HEK293 (cell line): ENCODE data around the gene PRSS8.

Experiments
- GLIS2 ChIP-seq: fragments of 450-650 bp; formaldehyde crosslinking; IDR thresholded peaks from 2 replicates; pipeline ENCODE4 v1.5.1; 2016; ENCODE audit warnings: missing biosample characterization, missing genetic modification characterization
- REPIN1 ChIP-seq: fragments of 450-650 bp; formaldehyde crosslinking; IDR thresholded peaks from 2 replicates; pipeline ENCODE4 v1.5.1; 2017; ENCODE audit warnings: missing biosample characterization, missing genetic modification characterization, low read depth
- SCRT2 ChIP-seq: fragments of 450-650 bp; formaldehyde crosslinking; IDR thresholded peaks from 2 replicates; pipeline ENCODE4 v1.5.1; 2016; ENCODE audit warnings: missing biosample characterization, missing genetic modification characterization
- SP3 ChIP-seq: fragments of 450-650 bp; formaldehyde crosslinking; IDR thresholded peaks from 2 replicates; pipeline ENCODE4 v1.5.1; 2016; ENCODE audit warnings: missing biosample characterization, missing genetic modification characterization
- ZBTB48 ChIP-seq: fragments of 450-650 bp; formaldehyde crosslinking; IDR thresholded peaks from 2 replicates; pipeline ENCODE4 v1.5.1; 2016; ENCODE audit warnings: missing biosample characterization, missing genetic modification characterization
- ZFP69B ChIP-seq: fragments of 450-650 bp; formaldehyde crosslinking; IDR thresholded peaks from 2 replicates; pipeline ENCODE4 v1.5.1; 2016; ENCODE audit warnings: missing biosample characterization, missing genetic modification characterization
- ZNF112 ChIP-seq: fragments of 450-650 bp; formaldehyde crosslinking; IDR thresholded peaks from 2 replicates; pipeline ENCODE4 v1.5.0; 2017; ENCODE audit warnings: missing biosample characterization, missing genetic modification characterization
- ZNF202 ChIP-seq: fragments of 450-650 bp; formaldehyde crosslinking; IDR thresholded peaks from 2 replicates; pipeline ENCODE4 v1.5.1; 2016; ENCODE audit warnings: missing biosample characterization, missing genetic modification characterization, borderline replicate concordance
- ZNF211 ChIP-seq: fragments of 450-650 bp; formaldehyde crosslinking; IDR thresholded peaks from 2 replicates; pipeline ENCODE4 v1.5.1; 2016; ENCODE audit warnings: low read depth, missing biosample characterization, missing genetic modification characterization
- ZNF280C ChIP-seq: fragments of 450-650 bp; formaldehyde crosslinking; IDR thresholded peaks from 2 replicates; pipeline ENCODE4 v1.5.1; 2016; ENCODE audit warnings: missing biosample characterization, missing genetic modification characterization
- ZNF302 ChIP-seq: fragments of 450-650 bp; formaldehyde crosslinking; IDR thresholded peaks from 2 replicates; pipeline ENCODE4 v1.5.1; 2016; ENCODE audit warnings: missing biosample characterization, missing genetic modification characterization, low read depth
- ZNF391 ChIP-seq: fragments of 450-650 bp; formaldehyde crosslinking; IDR thresholded peaks from 2 replicates; pipeline ENCODE4 v1.5.1; 2016; ENCODE audit warnings: low read depth, missing biosample characterization, missing genetic modification characterization, borderline replicate concordance
- ZNF416 ChIP-seq: fragments of 450-650 bp; formaldehyde crosslinking; IDR thresholded peaks from 2 replicates; pipeline ENCODE4 v1.5.1; 2016; ENCODE audit warnings: missing biosample characterization, missing genetic modification characterization
- ZNF501 ChIP-seq: fragments of 450-650 bp; formaldehyde crosslinking; IDR thresholded peaks from 2 replicates; pipeline ENCODE4 v1.5.1; 2016; ENCODE audit warnings: missing biosample characterization, missing genetic modification characterization
- ZNF580 ChIP-seq: fragments of 450-650 bp; formaldehyde crosslinking; IDR thresholded peaks from 2 replicates; pipeline ENCODE4 v1.5.1; 2016; ENCODE audit warnings: missing biosample characterization, missing genetic modification characterization
- ZNF596 ChIP-seq: fragments of 450-650 bp; IDR thresholded peaks from 2 replicates; pipeline ENCODE4 v1.5.0; 2018; ENCODE audit warnings: missing biosample characterization, mild to moderate bottlenecking, missing genetic modification characterization, moderate library complexity
- ZNF624 ChIP-seq: fragments of 450-650 bp; formaldehyde crosslinking; IDR thresholded peaks from 2 replicates; pipeline ENCODE4 v1.5.1; 2017; ENCODE audit warnings: missing biosample characterization, missing genetic modification characterization
- ZNF626 ChIP-seq: fragments of 450-650 bp; sonication (Bioruptor Pico); formaldehyde crosslinking; IDR thresholded peaks from 2 replicates; pipeline ENCODE4 v1.5.1; 2018; ENCODE audit warnings: missing biosample characterization, missing genetic modification characterization, inconsistent platforms
- ZNF629 ChIP-seq: fragments of 450-650 bp; formaldehyde crosslinking; IDR thresholded peaks from 2 replicates; pipeline ENCODE4 v1.5.1; 2017; ENCODE audit warnings: missing biosample characterization, missing genetic modification characterization
- ZNF777 ChIP-seq: fragments of 450-650 bp; formaldehyde crosslinking; IDR thresholded peaks from 2 replicates; pipeline ENCODE4 v1.5.1; 2017; ENCODE audit warnings: missing biosample characterization, missing genetic modification characterization, borderline replicate concordance
- ZXDB ChIP-seq: fragments of 450-650 bp; formaldehyde crosslinking; IDR thresholded peaks from 2 replicates; pipeline ENCODE4 v1.5.1; 2016; ENCODE audit warnings: missing biosample characterization, missing genetic modification characterization
- TF ChIP-seq, protein P1 (sequence below): fragments of 450-650 bp; formaldehyde crosslinking; conservative IDR thresholded peaks from 2 replicates; pipeline ENCODE4 v1.5.1; 2016; ENCODE audit warnings: low read depth, missing biosample characterization, missing genetic modification characterization
- TF ChIP-seq, protein P2 (sequence below): fragments of 450-650 bp; formaldehyde crosslinking; IDR thresholded peaks from 2 replicates; pipeline ENCODE4 v1.5.1; 2016; ENCODE audit warnings: missing biosample characterization, missing genetic modification characterization
- TF ChIP-seq, protein P3 (sequence below): fragments of 450-650 bp; formaldehyde crosslinking; IDR thresholded peaks from 2 replicates; pipeline ENCODE4 v1.5.1; 2016; ENCODE audit warnings: missing biosample characterization, missing genetic modification characterization
- TF ChIP-seq, protein P4 (sequence below): fragments of 450-650 bp; formaldehyde crosslinking; IDR thresholded peaks from 2 replicates; pipeline ENCODE4 v1.5.1; 2016; ENCODE audit warnings: missing biosample characterization, missing genetic modification characterization, low read depth
- TF ChIP-seq, protein P5 (sequence below): fragments of 450-650 bp; formaldehyde crosslinking; IDR thresholded peaks from 2 replicates; pipeline ENCODE4 v1.5.1; 2016; ENCODE audit warnings: missing biosample characterization, missing genetic modification characterization

Gene PRSS8

DNA sequence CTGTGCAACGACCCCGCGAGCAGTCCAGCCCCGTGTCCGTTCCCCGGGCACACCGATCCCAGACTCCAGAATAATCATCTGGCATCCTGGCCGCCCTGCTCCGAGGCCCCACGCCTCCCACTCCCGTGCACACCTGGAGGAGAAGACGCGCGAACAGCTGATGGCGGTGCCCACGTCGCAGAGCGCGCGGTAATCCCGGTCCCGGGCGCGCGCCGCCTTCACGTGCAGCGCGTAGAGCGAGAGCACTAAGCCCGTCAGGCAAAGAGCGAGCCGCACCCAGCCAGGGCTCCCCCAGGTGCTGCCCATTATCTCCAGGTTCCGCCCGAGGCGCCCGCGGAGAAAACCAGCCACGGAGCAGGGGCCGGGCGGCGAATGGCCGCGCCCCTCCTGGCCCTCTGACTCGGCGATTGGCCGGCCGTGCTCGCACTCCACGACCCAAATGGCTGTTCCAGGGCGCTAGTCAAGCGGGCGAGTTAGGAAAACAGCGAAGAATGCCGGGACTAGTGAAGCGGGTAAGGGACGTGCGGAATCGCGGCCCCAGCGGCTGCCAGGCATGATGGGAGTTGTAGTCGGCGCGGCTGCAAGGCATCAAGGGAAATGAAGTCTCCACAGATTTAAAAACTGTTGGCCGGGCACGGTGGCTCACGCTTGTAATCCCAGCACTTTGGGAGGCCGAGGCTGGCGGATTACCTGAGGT is 41.0 kb downstream of the PRSS8 start, which contains the start of gene VKORC1 (continued):
- TF ChIP-seq, protein P1, sequence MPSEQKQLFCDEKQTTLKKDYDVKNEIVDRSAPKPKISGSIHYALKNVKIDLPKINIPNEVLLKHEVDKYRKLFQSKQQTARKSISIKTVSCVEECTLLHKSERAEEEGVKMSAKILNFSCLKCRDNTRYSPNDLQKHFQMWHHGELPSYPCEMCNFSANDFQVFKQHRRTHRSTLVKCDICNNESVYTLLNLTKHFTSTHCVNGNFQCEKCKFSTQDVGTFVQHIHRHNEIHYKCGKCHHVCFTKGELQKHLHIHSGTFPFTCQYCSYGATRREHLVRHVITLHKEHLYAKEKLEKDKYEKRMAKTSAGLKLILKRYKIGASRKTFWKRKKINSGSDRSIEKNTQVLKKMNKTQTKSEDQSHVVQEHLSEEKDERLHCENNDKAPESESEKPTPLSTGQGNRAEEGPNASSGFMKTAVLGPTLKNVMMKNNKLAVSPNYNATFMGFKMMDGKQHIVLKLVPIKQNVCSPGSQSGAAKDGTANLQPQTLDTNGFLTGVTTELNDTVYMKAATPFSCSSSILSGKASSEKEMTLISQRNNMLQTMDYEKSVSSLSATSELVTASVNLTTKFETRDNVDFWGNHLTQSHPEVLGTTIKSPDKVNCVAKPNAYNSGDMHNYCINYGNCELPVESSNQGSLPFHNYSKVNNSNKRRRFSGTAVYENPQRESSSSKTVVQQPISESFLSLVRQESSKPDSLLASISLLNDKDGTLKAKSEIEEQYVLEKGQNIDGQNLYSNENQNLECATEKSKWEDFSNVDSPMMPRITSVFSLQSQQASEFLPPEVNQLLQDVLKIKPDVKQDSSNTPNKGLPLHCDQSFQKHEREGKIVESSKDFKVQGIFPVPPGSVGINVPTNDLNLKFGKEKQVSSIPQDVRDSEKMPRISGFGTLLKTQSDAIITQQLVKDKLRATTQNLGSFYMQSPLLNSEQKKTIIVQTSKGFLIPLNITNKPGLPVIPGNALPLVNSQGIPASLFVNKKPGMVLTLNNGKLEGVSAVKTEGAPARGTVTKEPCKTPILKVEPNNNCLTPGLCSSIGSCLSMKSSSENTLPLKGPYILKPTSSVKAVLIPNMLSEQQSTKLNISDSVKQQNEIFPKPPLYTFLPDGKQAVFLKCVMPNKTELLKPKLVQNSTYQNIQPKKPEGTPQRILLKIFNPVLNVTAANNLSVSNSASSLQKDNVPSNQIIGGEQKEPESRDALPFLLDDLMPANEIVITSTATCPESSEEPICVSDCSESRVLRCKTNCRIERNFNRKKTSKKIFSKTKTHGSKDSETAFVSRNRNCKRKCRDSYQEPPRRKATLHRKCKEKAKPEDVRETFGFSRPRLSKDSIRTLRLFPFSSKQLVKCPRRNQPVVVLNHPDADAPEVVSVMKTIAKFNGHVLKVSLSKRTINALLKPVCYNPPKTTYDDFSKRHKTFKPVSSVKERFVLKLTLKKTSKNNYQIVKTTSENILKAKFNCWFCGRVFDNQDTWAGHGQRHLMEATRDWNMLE (tag by site-specific recombination): no peak
- TF ChIP-seq ZNF416 (no peak), ZNF629 (tag by site-specific recombination) (peak; percentile 55), SCRT2 (tag by site-specific recombination) (no peak; the same call in 1 of the 2 replicates), REPIN1 (no peak), ZNF391 (tag by site-specific recombination) (peak; percentile 24; the same call in 1 of the 2 replicates), ZNF302 (tag by site-specific recombination) (no peak), ZXDB (tag by site-specific recombination) (peak; percentile 97), ZNF777 (tag by site-specific recombination) (peak; percentile 73; the same call in 1 of the 2 replicates), ZNF202 (no peak), ZNF501 (tag by site-specific recombination) (peak; percentile 70; the same call in 1 of the 2 replicates), ZNF626 (tag by site-specific recombination) (no peak), ZNF211 (no peak), ZNF624 (tag by site-specific recombination) (no peak), ZNF596 (peak; percentile 88), GLIS2 (tag by site-specific recombination) (0 out of 2 replicates have a peak, but pooled peaks have one; percentile 30), ZFP69B (tag by site-specific recombination) (no peak; the same call in 1 of the 2 replicates), ZNF112 (tag by site-specific recombination) (no peak), ZNF580 (tag by site-specific recombination) (no peak), ZNF280C (tag by site-specific recombination) (no peak), ZBTB48 (tag by site-specific recombination) (peak; percentile 92), SP3 (peak; percentile 78)
- TF ChIP-seq, protein P2, sequence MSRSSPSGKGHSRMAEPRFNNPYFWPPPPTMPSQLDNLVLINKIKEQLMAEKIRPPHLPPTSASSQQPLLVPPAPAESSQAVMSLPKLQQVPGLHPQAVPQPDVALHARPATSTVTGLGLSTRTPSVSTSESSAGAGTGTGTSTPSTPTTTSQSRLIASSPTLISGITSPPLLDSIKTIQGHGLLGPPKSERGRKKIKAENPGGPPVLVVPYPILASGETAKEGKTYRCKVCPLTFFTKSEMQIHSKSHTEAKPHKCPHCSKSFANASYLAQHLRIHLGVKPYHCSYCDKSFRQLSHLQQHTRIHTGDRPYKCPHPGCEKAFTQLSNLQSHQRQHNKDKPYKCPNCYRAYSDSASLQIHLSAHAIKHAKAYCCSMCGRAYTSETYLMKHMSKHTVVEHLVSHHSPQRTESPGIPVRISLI (tag by site-specific recombination): no peak
- TF ChIP-seq, protein P3, sequence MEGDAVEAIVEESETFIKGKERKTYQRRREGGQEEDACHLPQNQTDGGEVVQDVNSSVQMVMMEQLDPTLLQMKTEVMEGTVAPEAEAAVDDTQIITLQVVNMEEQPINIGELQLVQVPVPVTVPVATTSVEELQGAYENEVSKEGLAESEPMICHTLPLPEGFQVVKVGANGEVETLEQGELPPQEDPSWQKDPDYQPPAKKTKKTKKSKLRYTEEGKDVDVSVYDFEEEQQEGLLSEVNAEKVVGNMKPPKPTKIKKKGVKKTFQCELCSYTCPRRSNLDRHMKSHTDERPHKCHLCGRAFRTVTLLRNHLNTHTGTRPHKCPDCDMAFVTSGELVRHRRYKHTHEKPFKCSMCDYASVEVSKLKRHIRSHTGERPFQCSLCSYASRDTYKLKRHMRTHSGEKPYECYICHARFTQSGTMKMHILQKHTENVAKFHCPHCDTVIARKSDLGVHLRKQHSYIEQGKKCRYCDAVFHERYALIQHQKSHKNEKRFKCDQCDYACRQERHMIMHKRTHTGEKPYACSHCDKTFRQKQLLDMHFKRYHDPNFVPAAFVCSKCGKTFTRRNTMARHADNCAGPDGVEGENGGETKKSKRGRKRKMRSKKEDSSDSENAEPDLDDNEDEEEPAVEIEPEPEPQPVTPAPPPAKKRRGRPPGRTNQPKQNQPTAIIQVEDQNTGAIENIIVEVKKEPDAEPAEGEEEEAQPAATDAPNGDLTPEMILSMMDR (tag by site-specific recombination): no peak
- TF ChIP-seq, protein P4, sequence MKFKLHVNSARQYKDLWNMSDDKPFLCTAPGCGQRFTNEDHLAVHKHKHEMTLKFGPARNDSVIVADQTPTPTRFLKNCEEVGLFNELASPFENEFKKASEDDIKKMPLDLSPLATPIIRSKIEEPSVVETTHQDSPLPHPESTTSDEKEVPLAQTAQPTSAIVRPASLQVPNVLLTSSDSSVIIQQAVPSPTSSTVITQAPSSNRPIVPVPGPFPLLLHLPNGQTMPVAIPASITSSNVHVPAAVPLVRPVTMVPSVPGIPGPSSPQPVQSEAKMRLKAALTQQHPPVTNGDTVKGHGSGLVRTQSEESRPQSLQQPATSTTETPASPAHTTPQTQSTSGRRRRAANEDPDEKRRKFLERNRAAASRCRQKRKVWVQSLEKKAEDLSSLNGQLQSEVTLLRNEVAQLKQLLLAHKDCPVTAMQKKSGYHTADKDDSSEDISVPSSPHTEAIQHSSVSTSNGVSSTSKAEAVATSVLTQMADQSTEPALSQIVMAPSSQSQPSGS: no peak
- TF ChIP-seq, protein P5, sequence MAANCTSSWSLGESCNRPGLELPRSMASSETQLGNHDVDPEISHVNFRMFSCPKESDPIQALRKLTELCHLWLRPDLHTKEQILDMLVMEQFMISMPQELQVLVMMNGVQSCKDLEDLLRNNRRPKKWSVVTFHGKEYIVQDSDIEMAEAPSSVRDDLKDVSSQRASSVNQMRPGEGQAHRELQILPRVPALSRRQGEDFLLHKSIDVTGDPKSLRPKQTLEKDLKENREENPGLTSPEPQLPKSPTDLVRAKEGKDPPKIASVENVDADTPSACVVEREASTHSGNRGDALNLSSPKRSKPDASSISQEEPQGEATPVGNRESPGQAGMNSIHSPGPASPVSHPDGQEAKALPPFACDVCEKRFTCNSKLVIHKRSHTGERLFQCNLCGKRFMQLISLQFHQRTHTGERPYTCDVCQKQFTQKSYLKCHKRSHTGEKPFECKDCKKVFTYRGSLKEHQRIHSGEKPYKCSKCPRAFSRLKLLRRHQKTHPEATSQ (tag by site-specific recombination): no peak
